Parathyroid adenoma (tissue), 2 donors: Measurements from ENCODE around the gene RXFP4.

Source experiments
- H2AFZ ChIP-seq: fragments of 300-600 bp; sonication (generic); one replicate; pipeline ENCODE4 v1.7.0; 2017; ENCODE audit warnings: antibody characterized with exemption, mild to moderate bottlenecking
- H3K27ac ChIP-seq: fragments of 300-600 bp; sonication (generic); one replicate; pipeline ENCODE4 v1.7.0; 2017
- H3K27me3 ChIP-seq: fragments of 300-600 bp; sonication (generic); one replicate; pipeline ENCODE4 v1.7.0; 2017; ENCODE audit warnings: low read length; ENCODE audit not compliant: control insufficient read depth, insufficient read depth
- H3K36me3 ChIP-seq: fragments of 300-600 bp; sonication (generic); one replicate; pipeline ENCODE4 v1.7.0; 2017; ENCODE audit warnings: low read length; ENCODE audit not compliant: control insufficient read depth, insufficient read depth
- H3K4me1 ChIP-seq: fragments of 300-600 bp; sonication (generic); one replicate; pipeline ENCODE4 v1.7.0; 2017; ENCODE audit warnings: control low read depth
- H3K4me2 ChIP-seq: fragments of 300-600 bp; sonication (generic); one replicate; pipeline ENCODE4 v1.7.0; 2017; ENCODE audit warnings: low read length
- H3K4me3 ChIP-seq: fragments of 300-600 bp; sonication (generic); one replicate; pipeline ENCODE4 v1.7.0; 2017; ENCODE audit warnings: low read depth, low read length
- H3K79me2 ChIP-seq: fragments of 300-600 bp; sonication (generic); one replicate; pipeline ENCODE4 v1.7.0; 2017; ENCODE audit warnings: control low read depth
- H3K9ac ChIP-seq: fragments of 300-600 bp; sonication (generic); one replicate; pipeline ENCODE4 v1.7.0; 2017; ENCODE audit warnings: mild to moderate bottlenecking
- H3K9me3 ChIP-seq: fragments of 300-600 bp; sonication (generic); one replicate; pipeline ENCODE4 v1.7.0; 2017; ENCODE audit warnings: low read length; ENCODE audit not compliant: control insufficient read depth
- CTCF ChIP-seq: fragments of 300-600 bp; sonication (generic); IDR thresholded peaks from one replicate; pipeline ENCODE4 v1.7.0; 2017; ENCODE audit warnings: antibody characterized with exemption, mild to moderate bottlenecking
- donor health status: primary hyperparathyroidism.

RXFP4 gene

GRCh38 chr1:155912056-155912536 lies 29.3 kb upstream of the RXFP4 start:
- H3K36me3 ChIP-seq: no peaks in the 10 kb centered on the region
- no peaks in the 10 kb centered on the region for H3K27me3 ChIP-seq
- no peak overlapping the region for H3K4me3 ChIP-seq
- H3K4me2 ChIP-seq: no peak overlapping the region
- H3K79me2 ChIP-seq: no peaks in the 10 kb centered on the region
- no peak overlapping the region for H3K27ac ChIP-seq
- H3K9ac ChIP-seq: no peak overlapping the region
- TF ChIP-seq CTCF: no peak
- no peak overlapping the region for H2AFZ ChIP-seq
- H3K4me1 ChIP-seq: no peaks in the 10 kb centered on the region
- H3K9me3 ChIP-seq: no peaks in the 10 kb centered on the region

GRCh38 chr1:155913969-155914757 lies 27.3 kb upstream of the RXFP4 start:
- Histone ChIP-seq H3K4me1 (no peaks in the 10 kb centered on the region), H3K36me3 (no peaks in the 10 kb centered on the region), H3K4me2 (no peak overlapping the region), H3K79me2 (no peaks in the 10 kb centered on the region), H3K9me3 (no peaks in the 10 kb centered on the region), H3K27ac (no peak overlapping the region), H2AFZ (no peak overlapping the region), H3K9ac (no peak overlapping the region), H3K27me3 (no peaks in the 10 kb centered on the region), H3K4me3 (no peak overlapping the region)
- no peak for TF ChIP-seq CTCF

- H3K27ac ChIP-seq: no peak overlapping the region
- TF ChIP-seq CTCF: no peak
- H3K36me3 ChIP-seq: no peaks in the 10 kb centered on the region
- no peaks in the 10 kb centered on the region for H3K4me1 ChIP-seq
- H3K4me3 ChIP-seq: no peak overlapping the region
- H2AFZ ChIP-seq: no peak overlapping the region
- no peak overlapping the region for H3K4me2 ChIP-seq
- no peak overlapping the region for H3K9ac ChIP-seq
- H3K79me2 ChIP-seq: no peaks in the 10 kb centered on the region
- no peaks in the 10 kb centered on the region for H3K27me3 ChIP-seq
- H3K9me3 ChIP-seq: no peaks in the 10 kb centered on the region
These were observed 22.8 kb upstream of the RXFP4 start for GRCh38 chr1:155918660-155919059.

- TF ChIP-seq CTCF: no peak
- H3K27me3 ChIP-seq: no peaks in the 10 kb centered on the region
- no peak overlapping the region for H2AFZ ChIP-seq
- H3K9me3 ChIP-seq: no peaks in the 10 kb centered on the region
- no peak overlapping the region for H3K27ac ChIP-seq
- H3K9ac ChIP-seq: no peak overlapping the region
- H3K4me2 ChIP-seq: no peak overlapping the region
- H3K4me1 ChIP-seq: no peaks in the 10 kb centered on the region
- no peak overlapping the region for H3K4me3 ChIP-seq
- no peaks in the 10 kb centered on the region for H3K79me2 ChIP-seq
- H3K36me3 ChIP-seq: no peaks in the 10 kb centered on the region
These were observed 21.6 kb upstream of the RXFP4 start for GRCh38 chr1:155919801-155920200.

GRCh38 chr1:155920717-155921116 lies 20.7 kb upstream of the RXFP4 start:
- no peaks in the 10 kb centered on the region for H3K27me3 ChIP-seq
- H2AFZ ChIP-seq: no peak overlapping the region
- no peak overlapping the region for H3K4me2 ChIP-seq
- H3K4me1 ChIP-seq: no peaks in the 10 kb centered on the region
- no peak overlapping the region for H3K4me3 ChIP-seq
- H3K36me3 ChIP-seq: no peaks in the 10 kb centered on the region
- TF ChIP-seq CTCF: no peak
- H3K27ac ChIP-seq: no peak overlapping the region
- H3K9me3 ChIP-seq: no peaks in the 10 kb centered on the region
- no peak overlapping the region for H3K9ac ChIP-seq
- H3K79me2 ChIP-seq: no peaks in the 10 kb centered on the region
